ACC112 (cell line): ENCODE data around the gene INPPL1.

Experiments
- H2AFZ ChIP-seq: fragments of 200-600 bp; sonication (generic); one replicate; pipeline ENCODE4 v1.6.0; 2017; ENCODE audit warnings: antibody characterized with exemption, low read length; ENCODE audit not compliant: unreplicated experiment
- H3K27ac ChIP-seq: fragments of 200-600 bp; sonication (generic); 2 replicates; pipeline ENCODE4 v1.5.1; 2014; ENCODE audit warnings: low read depth, mild to moderate bottlenecking, antibody characterized with exemption, low read length, moderate library complexity
- H3K27me3 ChIP-seq: fragments of 200-600 bp; sonication (generic); 2 replicates; pipeline ENCODE4 v1.6.1; 2014; ENCODE audit warnings: mild to moderate bottlenecking, antibody characterized with exemption, low read length, moderate library complexity, mixed read lengths; ENCODE audit not compliant: insufficient read depth
- H3K36me3 ChIP-seq: fragments of 200-600 bp; sonication (generic); 2 replicates; pipeline ENCODE4 v1.6.1; 2016; ENCODE audit warnings: mild to moderate bottlenecking, antibody characterized with exemption, low read length, moderate library complexity, mixed read lengths; ENCODE audit not compliant: insufficient read depth
- H3K4me1 ChIP-seq: fragments of 200-600 bp; sonication (generic); one replicate; pipeline ENCODE4 v1.6.1; 2016; ENCODE audit warnings: low read length, mixed read lengths; ENCODE audit not compliant: insufficient read depth, unreplicated experiment, control insufficient read depth
- H3K4me3 ChIP-seq: fragments of 200-600 bp; sonication (generic); 2 replicates; pipeline ENCODE4 v1.5.1; 2014; ENCODE audit warnings: mild to moderate bottlenecking, low read depth, low read length
- H3K79me2 ChIP-seq: fragments of 200-600 bp; sonication (generic); one replicate; pipeline ENCODE4 v1.6.0; 2016; ENCODE audit warnings: low read length; ENCODE audit not compliant: control insufficient read depth, unreplicated experiment, insufficient read depth

INPPL1 gene

GRCh38 chr11:72233056-72233772 is 8.6 kb downstream of the INPPL1 start:
- Histone ChIP-seq H3K27ac (no peak overlapping the region), H3K4me1 (no peaks in the 10 kb centered on the region), H3K79me2 (no peaks in the 10 kb centered on the region), H2AFZ (no peak overlapping the region), H3K27me3 (no peaks in the 10 kb centered on the region), H3K4me3 (no peak overlapping the region), H3K36me3 (peaks cover 19% of the 10 kb centered on the region; the same call in 1 of the 2 replicates)

- Histone ChIP-seq H3K4me1 (no peaks in the 10 kb centered on the region), H3K27me3 (no peaks in the 10 kb centered on the region), H3K79me2 (no peaks in the 10 kb centered on the region), H3K4me3 (no peak overlapping the region), H2AFZ (no peak overlapping the region), H3K36me3 (peaks cover 23% of the 10 kb centered on the region; the same call in 1 of the 2 replicates), H3K27ac (no peak overlapping the region)
Measured at GRCh38 chr11:72233773-72234513, 9.4 kb downstream of the INPPL1 start.

GRCh38 chr11:72234514-72234830 is 9.9 kb downstream of the INPPL1 start:
- Histone ChIP-seq H3K27ac (no peak overlapping the region), H3K79me2 (no peaks in the 10 kb centered on the region), H3K4me3 (no peak overlapping the region), H3K27me3 (no peaks in the 10 kb centered on the region), H2AFZ (no peak overlapping the region), H3K4me1 (peaks cover 4% of the 10 kb centered on the region), H3K36me3 (peaks cover 23% of the 10 kb centered on the region; the same call in 1 of the 2 replicates)

- Histone ChIP-seq H3K27ac (no peak overlapping the region), H3K36me3 (peaks cover 23% of the 10 kb centered on the region; the same call in 1 of the 2 replicates), H3K4me1 (peaks cover 4% of the 10 kb centered on the region)
Measured at GRCh38 chr11:72234920-72235319, 10.4 kb downstream of the INPPL1 start.

GRCh38 chr11:72235351-72236057 is 10.9 kb downstream of the INPPL1 start:
- peaks cover 4% of the 10 kb centered on the region for H3K4me1 ChIP-seq
- H3K4me3 ChIP-seq = no peak overlapping the region
- no peaks in the 10 kb centered on the region for H3K79me2 ChIP-seq
- no peak overlapping the region for H2AFZ ChIP-seq
- H3K27ac ChIP-seq = no peak overlapping the region
- peaks cover 23% of the 10 kb centered on the region; the same call in 1 of the 2 replicates for H3K36me3 ChIP-seq
- no peaks in the 10 kb centered on the region for H3K27me3 ChIP-seq

More at GRCh38 chr11:72234920-72235319, 10.4 kb downstream of the INPPL1 start:
- no peaks in the 10 kb centered on the region for H3K27me3 ChIP-seq
- no peak overlapping the region for H2AFZ ChIP-seq
- H3K4me3 ChIP-seq = no peak overlapping the region
- no peaks in the 10 kb centered on the region for H3K79me2 ChIP-seq

- Histone ChIP-seq H3K27me3 (0 out of 2 replicates have a peak, but pooled peaks cover 4% of the 10 kb centered on the region), H2AFZ (no peak overlapping the region), H3K4me3 (no peak overlapping the region), H3K27ac (no peak overlapping the region), H3K79me2 (no peaks in the 10 kb centered on the region), H3K4me1 (peaks cover 4% of the 10 kb centered on the region), H3K36me3 (peaks cover 21% of the 10 kb centered on the region; the same call in 1 of the 2 replicates)
Measured at GRCh38 chr11:72236083-72236697, 11.6 kb downstream of the INPPL1 start.

GRCh38 chr11:72236774-72237111 is 12.2 kb downstream of the INPPL1 start:
- Histone ChIP-seq H3K27me3 (peaks cover 6% of the 10 kb centered on the region; the same call in 1 of the 2 replicates), H3K36me3 (peaks cover 16% of the 10 kb centered on the region; the same call in 1 of the 2 replicates), H3K4me1 (peaks cover 4% of the 10 kb centered on the region), H3K79me2 (no peaks in the 10 kb centered on the region), H3K4me3 (no peak overlapping the region), H3K27ac (no peak overlapping the region), H2AFZ (no peak overlapping the region)

GRCh38 chr11:72237112-72237931 is 12.8 kb downstream of the INPPL1 start:
- Histone ChIP-seq H3K27ac (no peak overlapping the region), H3K4me1 (peaks cover 4% of the 10 kb centered on the region), H3K27me3 (peaks cover 12% of the 10 kb centered on the region), H2AFZ (no peak overlapping the region), H3K36me3 (peaks cover 12% of the 10 kb centered on the region; the same call in 1 of the 2 replicates), H3K79me2 (no peaks in the 10 kb centered on the region), H3K4me3 (no peak overlapping the region)

- no peaks in the 10 kb centered on the region for H3K79me2 ChIP-seq
- peaks cover 10% of the 10 kb centered on the region; the same call in 1 of the 2 replicates for H3K36me3 ChIP-seq
- no peak overlapping the region for H3K4me3 ChIP-seq
- peaks cover 17% of the 10 kb centered on the region for H3K27me3 ChIP-seq
- H3K4me1 ChIP-seq = peaks cover 4% of the 10 kb centered on the region
- no peak overlapping the region for H2AFZ ChIP-seq
- no peak overlapping the region for H3K27ac ChIP-seq
Measured at GRCh38 chr11:72238040-72238450, 13.5 kb downstream of the INPPL1 start.
